HG03045 (cell line): ENCODE measurements around the gene RIC8B.

Experiments
- ATAC-seq: cut with Tn5 transposase; IDR thresholded peaks from one replicate; pipeline ENCODE4 v1.9.1; 2021; ENCODE audit warnings: mild to moderate bottlenecking, moderate library complexity; ENCODE audit not compliant: unreplicated experiment

Gene RIC8B

DNA sequence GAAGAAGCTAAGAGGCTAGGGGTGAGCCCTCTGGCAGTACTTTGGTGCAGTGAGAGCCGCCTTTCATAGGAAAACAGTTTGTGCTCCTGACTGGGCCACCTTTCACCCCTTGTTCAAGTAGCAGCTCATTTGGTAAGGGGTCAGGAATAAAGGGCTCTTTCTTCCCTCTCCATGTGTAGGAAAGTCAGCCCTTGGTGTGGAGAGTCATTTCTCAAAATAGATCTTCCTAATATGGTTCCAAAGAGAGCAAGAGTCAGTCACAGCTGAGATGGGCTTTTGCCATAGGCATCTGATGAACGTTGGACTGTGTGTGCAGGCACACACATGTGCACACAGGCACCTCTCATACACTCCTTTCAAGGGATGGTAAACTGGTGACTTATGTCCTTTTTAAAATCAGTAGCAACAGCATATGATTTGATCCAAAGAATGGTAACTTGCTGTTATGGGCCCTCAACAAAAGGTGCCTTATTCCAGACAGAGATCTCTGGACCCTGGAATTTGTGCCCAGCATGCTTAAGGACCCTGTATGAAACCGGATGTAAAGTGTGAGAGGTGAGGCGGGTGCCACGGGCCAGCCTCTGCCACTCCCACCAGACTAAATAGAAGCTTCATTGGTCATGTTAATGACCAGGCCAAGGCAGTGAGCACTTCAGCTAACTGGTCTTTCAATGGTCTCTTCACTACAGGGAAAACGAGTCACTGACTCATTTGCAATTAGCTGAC lies 16.7 kb upstream of the RIC8B start:
- no peak for ATAC-seq

DNA sequence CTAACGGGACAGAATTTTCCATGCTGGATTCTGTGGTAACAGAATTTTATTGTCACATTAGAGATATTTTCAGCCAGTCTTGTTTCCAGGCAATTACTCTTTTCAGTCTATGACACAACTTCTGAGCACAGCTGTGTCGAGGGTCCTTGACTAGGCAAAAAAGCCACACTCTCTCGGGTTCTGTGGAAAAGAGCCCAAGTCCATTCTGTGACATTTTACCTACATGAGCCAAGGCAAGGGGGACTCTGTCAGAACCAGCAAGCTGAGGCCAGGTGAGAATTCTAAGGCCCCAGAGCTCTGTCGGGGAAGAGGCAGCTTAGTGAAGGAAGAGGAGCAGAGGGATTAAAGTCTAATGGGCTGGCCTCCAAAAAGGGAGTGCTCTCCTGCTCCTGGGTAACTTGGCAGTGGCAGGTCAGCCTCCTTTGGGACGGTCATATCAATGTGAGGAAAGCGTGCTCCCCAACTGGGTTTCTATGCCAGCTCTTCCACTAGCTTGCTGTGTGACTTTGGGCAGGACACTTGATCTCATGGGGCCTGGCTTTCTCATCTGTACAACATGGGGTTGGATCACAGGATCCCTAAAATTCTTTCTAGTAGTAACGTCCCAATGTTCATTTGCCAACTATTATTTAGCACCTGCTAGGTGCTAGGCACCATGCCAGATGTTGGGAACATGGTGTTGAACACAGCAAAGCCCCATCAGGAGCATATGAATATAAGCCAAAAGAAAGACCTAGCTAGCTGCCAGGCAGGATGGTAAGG lies 16.0 kb upstream of the RIC8B start:
- no peak for ATAC-seq

DNA sequence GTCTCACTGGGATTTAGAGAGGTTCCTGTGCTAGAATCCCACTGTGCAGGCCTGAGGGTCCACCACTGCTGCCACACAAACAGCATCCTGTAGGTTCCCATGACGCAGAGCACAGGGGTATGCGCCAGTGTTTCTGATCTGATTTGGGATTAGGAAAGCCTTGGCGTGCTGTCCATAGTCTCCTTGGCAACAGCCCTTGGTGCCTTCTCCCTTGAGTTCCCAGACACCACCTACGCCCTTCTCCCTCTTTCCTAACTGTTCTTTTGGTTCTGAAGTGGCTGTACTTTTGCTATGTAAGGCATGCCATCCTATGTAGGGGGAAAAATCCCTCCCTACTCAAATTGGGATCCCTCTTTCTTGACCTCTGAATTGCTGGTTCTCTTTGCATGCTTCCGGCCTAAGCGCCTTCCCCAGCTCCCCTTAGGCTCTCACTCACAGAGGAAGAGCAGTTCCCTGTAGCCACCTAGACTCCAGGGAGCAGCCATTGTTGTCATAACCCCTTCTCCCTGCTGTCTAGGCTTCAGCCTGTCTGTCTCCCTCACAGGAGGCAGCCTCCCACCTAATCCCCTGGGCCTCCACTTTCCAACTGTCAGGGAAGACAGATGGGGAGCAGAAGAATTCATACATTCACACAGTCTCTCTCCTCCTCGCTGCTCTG lies 14.8 kb upstream of the RIC8B start:
- ATAC-seq, result no peak

DNA sequence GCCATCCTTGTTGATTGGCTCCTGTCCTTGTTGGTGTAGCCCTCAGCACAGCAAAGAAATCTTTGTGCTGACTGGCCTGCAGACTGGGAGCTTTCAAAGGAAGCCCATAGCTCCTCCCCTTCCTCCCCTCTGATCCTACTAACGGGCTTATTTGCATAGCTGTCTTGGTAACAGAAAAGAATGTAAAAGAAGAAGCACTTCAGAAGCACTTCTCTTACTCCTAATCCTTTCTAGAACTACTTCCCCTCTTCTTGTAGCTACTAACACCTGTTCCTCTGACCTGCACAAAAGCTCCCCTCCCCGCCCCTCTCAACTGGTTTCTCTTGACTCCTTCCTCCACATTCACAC lies 14.3 kb upstream of the RIC8B start:
- peak; percentile 96 for ATAC-seq

DNA sequence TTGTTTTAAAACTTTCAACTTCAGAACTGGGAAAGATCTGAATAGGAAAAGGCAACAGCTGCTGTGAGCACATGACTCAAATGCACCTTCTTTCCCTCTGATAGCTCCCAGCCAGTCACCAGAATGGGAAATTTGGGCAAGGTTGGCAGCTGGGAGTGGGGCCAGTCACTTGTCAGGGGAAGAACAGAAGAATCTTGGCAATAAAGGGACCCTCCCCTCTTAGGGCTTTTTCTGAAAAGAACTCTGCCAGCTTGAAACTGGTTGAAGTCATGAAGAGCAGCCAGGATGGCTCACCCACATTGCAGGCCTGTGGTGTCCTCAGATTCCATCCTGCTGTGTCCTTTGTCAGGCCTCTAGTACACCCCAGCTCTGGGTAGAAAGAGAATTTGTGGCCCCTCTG lies 10.3 kb upstream of the RIC8B start:
- no peak for ATAC-seq

DNA sequence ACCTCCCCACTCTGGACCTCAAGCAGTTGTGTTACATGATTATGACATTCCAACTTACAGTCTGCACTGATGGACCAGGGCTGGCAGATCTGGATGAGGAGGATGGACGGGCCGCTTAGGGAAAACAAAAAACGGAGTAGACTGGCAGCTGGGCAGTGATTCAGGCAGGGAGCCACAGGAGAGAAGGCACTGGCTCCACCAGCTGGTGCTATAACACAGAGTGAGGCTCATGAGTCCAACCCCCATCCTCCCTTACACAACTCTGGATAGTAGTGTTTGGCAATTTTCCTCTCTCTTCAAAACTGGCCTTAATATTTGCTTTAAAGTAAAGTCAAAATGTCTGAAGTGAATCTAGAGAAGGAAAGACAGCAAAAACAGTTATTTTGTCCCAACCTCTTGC lies 9.7 kb upstream of the RIC8B start:
- ATAC-seq, result no peak

DNA sequence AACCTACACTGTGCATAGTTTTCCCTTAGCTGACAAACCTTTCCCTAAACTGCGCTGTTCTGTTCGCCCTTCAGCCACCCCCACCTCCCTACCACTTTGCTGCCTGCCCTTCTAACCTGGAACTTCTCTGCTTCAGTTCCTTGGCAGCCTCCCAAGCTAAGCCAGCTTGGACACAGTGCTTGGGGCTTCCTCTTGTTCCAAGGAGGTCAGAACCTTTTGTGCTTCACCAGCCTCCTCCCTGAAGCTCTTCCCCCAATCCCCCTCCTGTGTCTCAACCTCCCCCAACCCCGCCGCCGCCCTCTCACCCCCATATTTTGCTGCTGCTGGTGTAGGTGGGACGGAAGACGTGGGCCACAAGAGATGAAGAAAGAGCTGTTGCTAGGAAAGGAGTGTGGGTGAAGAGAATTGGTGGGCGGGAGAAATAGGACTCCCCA lies 8.1 kb upstream of the RIC8B start:
- no peak for ATAC-seq

DNA sequence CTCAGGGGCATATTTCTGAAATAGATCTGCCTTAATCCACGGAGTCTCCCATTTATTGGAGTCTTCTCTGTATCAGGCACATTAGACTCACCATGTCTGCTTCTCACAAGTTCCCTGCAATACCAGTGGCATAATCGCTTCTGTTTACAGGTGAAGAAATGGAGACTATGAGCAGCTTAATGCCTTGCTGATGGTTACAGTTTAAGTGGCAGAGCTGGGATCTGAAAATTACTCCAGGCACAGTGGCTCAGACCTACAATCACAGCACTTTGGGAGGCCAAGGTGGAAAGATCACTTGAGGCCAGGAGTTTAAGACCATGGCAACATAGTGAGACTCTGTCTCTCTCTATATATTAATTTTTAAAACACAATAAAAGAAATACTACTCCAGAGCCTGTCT lies 7.3 kb upstream of the RIC8B start:
- no peak for ATAC-seq

DNA sequence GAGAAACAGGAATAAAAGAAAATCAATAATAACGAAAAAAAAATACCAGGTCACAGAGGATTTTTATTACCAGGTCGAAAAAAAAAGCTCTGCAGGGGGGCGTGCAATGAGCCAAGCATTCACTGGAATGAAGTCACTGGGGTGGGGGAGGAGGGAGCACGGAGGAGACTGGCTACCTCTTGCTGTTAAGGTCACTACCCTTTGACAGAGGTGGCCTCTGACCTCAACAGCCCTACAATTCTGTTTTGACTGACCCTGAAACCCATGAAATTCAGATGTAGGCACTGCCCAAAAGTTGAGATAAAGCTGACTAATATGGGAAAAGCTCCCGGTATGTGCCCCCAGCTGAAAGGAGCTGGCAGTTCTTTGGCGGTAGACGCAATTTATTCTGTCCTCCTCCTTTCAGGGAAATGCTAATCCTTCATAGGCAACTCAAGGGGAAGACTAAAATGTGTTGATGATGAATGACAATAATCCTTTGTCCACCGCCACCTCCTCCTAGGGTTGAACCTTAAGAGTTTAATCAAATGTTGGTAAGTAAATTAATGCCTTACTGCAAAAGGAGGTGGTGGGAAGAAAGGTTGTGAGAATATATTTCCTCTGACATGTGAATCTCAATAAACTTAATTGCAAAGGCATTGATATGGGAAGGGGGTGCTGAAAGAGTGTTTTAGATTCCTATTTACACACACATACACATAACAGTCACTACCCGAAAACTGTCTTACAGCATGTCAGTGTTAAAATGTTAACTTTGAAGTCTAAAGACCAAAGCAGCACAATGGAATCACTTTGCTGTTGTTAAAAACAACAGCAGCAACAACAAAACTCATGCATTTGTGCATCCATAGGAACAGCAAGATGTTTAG lies 6.3 kb upstream of the RIC8B start:
- ATAC-seq, result no peak

DNA sequence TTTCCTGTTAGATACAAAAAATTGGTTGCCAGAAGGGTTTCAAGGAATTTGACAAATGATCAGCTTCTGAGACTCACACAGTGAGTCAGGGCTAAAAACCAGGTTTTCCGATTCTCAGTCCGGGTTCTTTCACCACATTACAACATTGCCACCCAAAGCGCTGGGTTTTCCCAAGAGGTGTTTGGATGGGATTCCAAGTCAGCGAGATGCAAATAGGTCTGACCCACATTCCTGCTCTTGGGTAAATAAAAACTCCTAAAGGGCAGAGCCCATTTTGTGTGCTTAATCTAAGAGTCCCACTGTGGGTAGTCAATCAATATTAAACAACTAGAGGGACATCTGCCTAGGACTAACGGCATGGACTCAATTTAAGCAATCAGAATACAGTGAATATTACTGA lies 5.4 kb upstream of the RIC8B start:
- ATAC-seq, result no peak

DNA sequence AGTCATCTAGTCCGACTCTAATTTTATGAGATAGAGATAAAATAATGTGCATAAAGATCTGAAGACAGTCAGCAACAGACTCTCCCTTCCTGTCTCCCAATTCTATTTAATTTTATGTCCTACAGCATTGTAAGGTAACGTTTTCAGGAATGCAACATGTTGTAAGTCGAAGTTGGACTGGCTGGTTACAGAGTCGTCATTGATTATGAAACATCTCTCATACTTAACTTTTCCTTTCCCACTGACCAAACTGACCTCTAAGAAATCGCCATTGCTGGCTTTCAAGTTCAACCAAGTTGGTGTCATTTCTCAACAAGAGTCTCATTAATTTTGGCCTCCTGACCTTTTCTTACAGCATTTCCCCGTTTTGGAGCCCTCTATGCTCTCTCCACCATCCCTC lies 4.9 kb upstream of the RIC8B start:
- ATAC-seq, result no peak

DNA sequence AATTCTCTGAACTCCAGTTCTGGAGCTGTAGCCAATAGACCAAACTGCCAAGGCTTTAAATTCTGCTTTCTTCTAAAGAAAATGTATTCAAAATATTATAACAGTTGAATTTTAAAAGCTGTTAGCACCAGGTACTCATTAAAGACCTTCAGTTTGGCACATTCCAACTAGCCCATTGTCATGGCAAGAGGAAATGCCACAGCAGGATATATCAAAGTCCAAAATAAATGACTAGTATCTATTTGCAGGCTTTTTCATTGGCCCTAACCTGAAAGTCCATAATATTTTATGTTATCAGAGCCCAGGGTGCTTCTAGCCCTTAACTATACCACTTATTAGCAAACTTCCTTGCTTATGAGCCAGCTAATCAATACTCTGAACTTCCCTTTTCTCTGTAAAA lies 3.1 kb upstream of the RIC8B start:
- no peak for ATAC-seq

DNA sequence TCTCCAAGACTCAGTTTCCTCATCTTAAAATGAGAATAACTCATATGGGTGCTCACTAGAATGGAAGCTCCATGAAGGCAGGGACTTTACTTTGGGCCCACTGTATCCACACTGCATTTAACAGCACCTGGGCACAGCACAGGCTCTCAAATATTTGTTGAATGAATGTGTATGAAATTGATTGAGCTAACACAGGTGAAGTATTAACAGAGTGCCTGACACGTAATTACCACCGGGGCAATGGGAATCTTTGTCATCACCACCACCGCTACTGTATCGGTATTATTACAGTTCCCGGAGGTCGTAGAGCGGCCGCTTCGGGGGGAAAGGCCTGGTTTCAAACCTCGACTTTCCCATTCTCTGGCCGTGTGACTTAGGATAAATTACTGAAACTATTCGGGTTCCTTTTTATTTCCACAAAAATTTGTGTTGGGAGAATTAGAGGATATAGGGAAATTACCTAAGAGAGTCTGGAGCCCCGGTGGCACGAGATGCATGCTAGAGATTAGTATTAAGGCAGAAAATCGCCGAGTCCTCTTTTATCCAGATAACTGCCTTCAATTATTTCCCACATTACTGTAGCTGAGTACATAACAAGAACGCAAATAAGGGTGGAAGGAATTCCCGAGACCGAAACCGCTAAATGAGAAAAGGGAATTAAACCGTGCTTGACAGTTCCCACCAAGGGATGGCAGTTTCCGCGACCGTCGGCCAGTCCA lies 1.0 kb upstream of the RIC8B start:
- ATAC-seq, result no peak

DNA sequence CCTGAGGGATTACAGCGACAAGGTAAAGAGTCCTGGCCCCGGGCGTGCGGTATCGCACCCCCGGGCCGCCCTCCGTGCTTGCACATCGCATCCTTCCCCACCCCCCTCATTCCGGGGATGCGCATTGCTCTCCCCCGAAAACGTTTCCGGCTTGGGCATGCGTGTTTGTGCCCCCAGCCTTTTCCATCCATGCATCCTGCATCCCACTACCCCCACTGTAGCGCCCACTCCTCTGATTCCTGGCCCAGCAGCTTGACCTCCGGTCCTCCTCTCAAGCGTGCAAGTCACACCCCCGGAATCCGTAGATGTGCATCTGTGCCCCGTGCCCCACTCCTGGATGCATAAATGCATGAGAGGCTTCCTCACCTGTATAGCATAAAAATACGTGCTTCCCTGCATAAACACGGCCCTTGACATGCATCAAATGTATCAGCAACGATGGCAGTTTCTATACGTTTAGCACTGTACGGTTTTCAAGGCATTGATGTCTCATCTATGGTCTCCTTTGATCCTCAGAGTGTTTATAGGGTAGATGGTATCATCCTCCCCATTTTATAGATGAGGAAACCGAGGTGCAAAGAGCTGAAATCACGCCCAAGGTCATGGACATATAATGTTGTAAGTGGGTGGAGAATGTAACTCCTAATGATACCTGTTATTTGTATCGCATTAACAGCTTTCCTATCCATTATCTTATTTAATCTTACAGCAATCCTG lies 484 bp downstream of the RIC8B start:
- ATAC-seq, result no peak

DNA sequence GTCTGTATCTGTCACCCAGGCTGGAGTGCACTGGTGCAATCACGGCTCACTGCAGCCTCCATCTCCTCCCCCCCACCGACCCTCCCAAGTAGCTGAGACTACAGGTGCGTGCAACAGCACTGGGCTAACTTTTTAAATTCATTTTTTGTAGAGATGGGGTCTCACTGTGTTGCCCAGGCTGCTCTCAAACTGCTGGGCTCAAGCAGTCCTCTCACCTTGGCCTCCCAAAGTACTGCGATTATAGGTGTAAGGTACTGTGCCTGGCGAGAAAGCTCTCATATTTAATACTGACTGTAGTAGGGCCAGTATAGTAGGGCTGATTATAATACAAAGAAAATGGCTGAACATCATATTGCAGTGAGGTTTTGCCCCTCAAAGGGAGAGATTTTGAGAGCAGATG lies 2.4 kb downstream of the RIC8B start:
- no peak for ATAC-seq

DNA sequence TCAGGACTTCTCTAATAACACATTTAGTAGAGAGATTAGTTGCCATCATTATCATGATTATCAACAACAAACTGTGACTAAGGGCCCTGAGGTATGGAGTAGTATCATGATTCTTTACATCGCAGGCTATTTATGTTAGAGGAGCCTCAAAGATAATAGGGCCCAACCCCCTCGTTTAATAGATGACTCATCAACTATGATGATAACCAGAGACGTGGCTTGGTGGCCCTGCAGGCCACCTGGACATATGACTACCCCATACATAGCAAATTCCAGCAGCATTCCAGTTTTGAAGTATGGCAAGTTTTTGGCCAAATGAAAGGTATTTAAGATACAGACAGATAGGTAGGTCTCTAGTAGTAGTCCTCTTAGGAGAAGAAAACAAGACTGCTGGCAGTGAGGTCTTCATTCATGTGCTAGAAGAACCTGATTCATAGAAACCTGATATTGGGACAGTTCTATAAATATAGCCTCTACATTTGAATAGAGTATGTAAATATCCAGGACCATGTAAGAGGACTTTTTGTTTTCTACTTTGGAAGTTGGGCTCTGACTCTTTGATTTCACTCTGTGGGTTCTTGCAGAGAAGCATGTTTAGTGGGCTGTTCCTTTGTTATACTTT lies 5.6 kb downstream of the RIC8B start:
- ATAC-seq, result no peak

DNA sequence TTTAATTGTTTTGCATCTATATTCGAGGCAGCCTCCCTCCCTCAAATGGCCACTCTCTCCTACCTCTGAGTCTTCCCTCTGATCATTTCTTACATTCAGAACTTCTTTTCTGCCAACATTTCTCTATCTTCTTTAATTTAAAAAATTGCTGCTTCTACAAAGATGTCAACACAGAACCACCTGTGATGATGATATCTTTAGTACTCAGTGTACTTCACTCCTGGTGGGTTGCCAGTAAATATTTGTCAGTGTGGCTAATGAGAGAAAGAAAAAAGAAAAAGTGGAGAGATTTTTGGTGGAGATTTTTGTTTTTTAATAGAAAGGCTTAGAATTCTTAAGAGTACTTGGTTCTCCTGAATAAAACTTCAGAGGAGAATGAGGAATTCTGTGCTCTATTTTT lies 8.1 kb downstream of the RIC8B start:
- ATAC-seq, result no peak

DNA sequence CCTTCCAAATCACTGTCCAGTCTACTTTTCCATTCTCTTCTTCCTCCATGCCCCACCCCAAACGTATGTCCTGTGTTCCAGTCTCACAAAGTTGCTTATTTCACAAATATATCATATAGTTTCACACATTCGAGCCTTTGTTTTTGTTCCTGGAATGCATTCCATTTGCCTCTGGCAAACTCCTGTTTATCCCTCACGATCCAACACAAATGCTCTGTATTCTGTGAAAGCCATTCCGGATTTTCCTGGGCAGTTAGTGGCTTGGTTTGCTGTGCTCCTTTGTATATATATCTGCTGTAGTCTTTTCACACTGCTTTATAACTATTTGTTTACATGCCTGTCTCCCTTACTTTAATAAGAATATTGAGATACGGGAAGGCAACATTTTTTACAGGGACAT lies 9.0 kb downstream of the RIC8B start:
- no peak for ATAC-seq

DNA sequence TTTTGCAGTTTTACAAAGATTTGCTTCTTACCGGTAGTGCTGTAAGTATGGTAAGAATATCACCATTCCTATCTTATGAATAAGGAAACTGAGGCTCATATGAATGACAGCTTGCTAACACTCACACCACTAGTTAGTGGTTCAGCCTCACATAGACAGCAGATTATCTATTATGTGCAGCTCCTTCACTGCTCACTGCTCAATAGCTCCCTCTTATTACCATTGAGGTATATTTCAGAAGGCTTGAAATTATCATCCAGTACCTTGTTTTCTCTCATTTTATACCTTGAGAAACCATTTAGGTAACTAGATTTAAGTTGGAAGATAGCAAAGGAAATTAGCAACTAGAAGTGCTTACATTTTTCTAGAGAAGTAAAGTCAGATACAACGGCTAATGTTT lies 15.5 kb downstream of the RIC8B start:
- ATAC-seq, result no peak

DNA sequence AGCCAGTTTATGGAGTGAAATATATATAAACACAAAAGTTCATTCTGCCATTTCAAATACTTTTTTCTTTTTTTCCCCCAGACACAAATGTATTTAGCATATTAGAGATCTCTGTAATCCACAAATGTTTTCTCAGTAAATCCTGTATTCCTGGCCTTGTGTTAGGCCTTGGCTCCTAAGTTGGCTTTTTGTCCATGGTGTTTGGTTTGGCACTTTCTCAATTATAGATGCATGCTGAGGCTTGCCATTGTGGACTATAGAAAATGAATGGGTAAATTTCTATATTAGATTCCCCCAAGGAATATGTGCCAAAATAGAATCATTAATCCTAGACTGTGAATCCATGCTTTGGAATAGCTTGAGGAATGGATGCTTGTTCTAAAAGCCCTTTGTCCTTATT lies 17.0 kb downstream of the RIC8B start:
- ATAC-seq, result no peak
